Testis (tissue), 3 donors: Measurements from ENCODE around the gene JADE3. TPM values are rescaled to one million over a fixed set of nuclear protein-coding genes. Genes with fewer than 3 reads are reported as not detected.

Experiments used
- DNase-seq: peaks from one replicate; pipeline ENCODE4 v3.0.0-alpha.2; 2019
- H3K27ac ChIP-seq, 2 donors: fragments of 200-600 bp; sonication (generic); one replicate each; pipeline ENCODE4 v1.5.1; 2019
- H3K27me3 ChIP-seq: fragments of 200-600 bp; sonication (generic); one replicate; pipeline ENCODE4 v1.5.1; 2019
- H3K36me3 ChIP-seq: fragments of 200-600 bp; sonication (generic); one replicate; pipeline ENCODE4 v1.5.1; 2017; ENCODE audit warnings: low read depth; ENCODE audit errors: missing control alignments
- H3K4me1 ChIP-seq: fragments of 200-600 bp; sonication (generic); one replicate; pipeline ENCODE4 v1.5.1; 2019
- H3K4me3 ChIP-seq, 2 donors: fragments of 200-600 bp; sonication (generic); one replicate each; pipeline ENCODE4 v1.5.1; 2017 to 2019
- H3K9me3 ChIP-seq: fragments of 200-600 bp; sonication (generic); one replicate; pipeline ENCODE4 v1.5.1; 2017
- CTCF ChIP-seq, 3 experiments: fragments of 450-650 bp in 2 of 3; fragments of 200-600 bp in 1 of 3; sonication (generic) in 1 of 3; IDR thresholded peaks; one replicate each; pipeline ENCODE4 v1.5.1; 2016 to 2019; ENCODE audit warnings: antibody characterized with exemption in 3 of 3, mild to moderate bottlenecking in 2 of 3, moderate library complexity in 1 of 3
- POLR2A ChIP-seq: fragments of 450-650 bp; IDR thresholded peaks from one replicate; pipeline ENCODE4 v1.6.1; 2017; ENCODE audit warnings: antibody characterized with exemption, mild to moderate bottlenecking, moderate library complexity
- WGBS, 2 donors: methylation state at CpG; one replicate each; pipeline ENCODE4 v1.1.5; 2018; 5-methylcytosine and 5-hydroxymethylcytosine counted together
- intact Hi-C: fragments of 100-400 bp; cut with DNase I; formaldehyde crosslinking; loops from one replicate; pipeline ENCODE4 v1.15.1; 2023; ENCODE audit warnings: low total_unique reads
- polyA plus RNA-seq: library from polyadenylated mRNA; stranded (reverse); fragments of 350-450 nt; fragmentation: Illumina TruSeq; extraction: RNeasy Lipid Tissue Mini Kit (QIAGEN cat#74804); gene quantifications from one replicate; pipeline ENCODE4 v1.2.3, GENCODE V29; 2014; ENCODE audit warnings: low read depth, low replicate concordance; ENCODE audit not compliant: insufficient read depth
- total RNA-seq, 2 donors: library from RNA; depleted of rRNA; stranded (reverse); fragments of >200 nt; gene quantifications; one replicate each; pipeline ENCODE4 v1.2.3, GENCODE V29; 2016

JADE3 gene
- total and polyA plus RNA-seq, 3 donors from 2014 or later: 22.9 to 33.1 (median 23.0) TPM

- Histone ChIP-seq H3K9me3 (no peaks in the 10 kb centered on the region), H3K4me1 (no peaks in the 10 kb centered on the region), H3K4me3 (no peak overlapping the region), H3K36me3 (no peaks in the 10 kb centered on the region), H3K27ac (no peak overlapping the region), H3K27me3 (no peaks in the 10 kb centered on the region)
- TF ChIP-seq POLR2A (no peak), CTCF (IDR thresholded peaks at IDR 0.05) (no peak)
- WGBS, 2 donors: 71 to 73% methylated on average over 2 of the region's 2 CpGs
- DNase-seq: no peak
- intact Hi-C loops: no loop called here
Observed at GRCh38 chrX:46873746-46874145, 38.5 kb upstream of the JADE3 start.

GRCh38 chrX:46876901-46877300, 35.3 kb upstream of the JADE3 start:
- no peaks in the 10 kb centered on the region for H3K9me3 ChIP-seq
- TF ChIP-seq POLR2A (no peak), CTCF (IDR thresholded peaks at IDR 0.05) (no peak)
- DNase-seq: no peak
- H3K27me3 ChIP-seq: no peaks in the 10 kb centered on the region
- no peaks in the 10 kb centered on the region for H3K36me3 ChIP-seq
- H3K4me3 ChIP-seq: no peak overlapping the region
- intact Hi-C loops: no loop called here
- H3K4me1 ChIP-seq: no peaks in the 10 kb centered on the region
- no peak overlapping the region for H3K27ac ChIP-seq

- Histone ChIP-seq H3K4me1 (no peaks in the 10 kb centered on the region), H3K9me3 (no peaks in the 10 kb centered on the region), H3K27me3 (no peaks in the 10 kb centered on the region), H3K36me3 (no peaks in the 10 kb centered on the region), H3K27ac (no peak overlapping the region), H3K4me3 (no peak overlapping the region)
- intact Hi-C loops: no loop called here
- 80 to 86% methylated on average over 1 of the region's 1 CpG for WGBS, 2 donors
- no peak for DNase-seq
- TF ChIP-seq POLR2A (no peak), CTCF (IDR thresholded peaks at IDR 0.05) (no peak)
Observed at GRCh38 chrX:46882266-46882665, 30.0 kb upstream of the JADE3 start.

- TF ChIP-seq CTCF (IDR thresholded peaks at IDR 0.05): no peak
- 90 to 96% methylated on average over 3 of the region's 3 CpGs for WGBS, 2 donors
- H3K27me3 ChIP-seq: no peaks in the 10 kb centered on the region
- H3K4me1 ChIP-seq: no peaks in the 10 kb centered on the region
- DNase-seq: no peak
- no peak overlapping the region for H3K4me3 ChIP-seq
- no peaks in the 10 kb centered on the region for H3K36me3 ChIP-seq
- no peak overlapping the region for H3K27ac ChIP-seq
- intact Hi-C loops: no loop called here
- H3K9me3 ChIP-seq: no peaks in the 10 kb centered on the region
Observed at GRCh38 chrX:46884799-46885198, 27.4 kb upstream of the JADE3 start.

- Histone ChIP-seq H3K27ac (no peak overlapping the region), H3K27me3 (no peaks in the 10 kb centered on the region), H3K4me1 (no peaks in the 10 kb centered on the region), H3K36me3 (no peaks in the 10 kb centered on the region), H3K9me3 (no peaks in the 10 kb centered on the region), H3K4me3 (no peak overlapping the region)
- TF ChIP-seq POLR2A (no peak), CTCF (IDR thresholded peaks at IDR 0.05) (no peak)
- intact Hi-C loops: no loop called here
- no peak for DNase-seq
Observed at GRCh38 chrX:46898207-46898606, 14.0 kb upstream of the JADE3 start.
